GM12878 (cell line): Measurements from ENCODE around the gene FAM171A1.
"Not testable (repeated sequence)": the region's sequence is repeated elsewhere in the genome, so short reads cannot be mapped to it uniquely, and the experiment has no call there.

Experiments
- CHD1 ChIP-seq: IDR thresholded peaks from 2 replicates; pipeline ENCODE4 v1.6.1; 2012; ENCODE audit warnings: low read depth, low read length, improper control_type of control experiment
- EZH2 ChIP-seq: IDR thresholded peaks from 2 replicates; pipeline ENCODE4 v1.6.1; 2012; ENCODE audit warnings: low read depth, mild to moderate bottlenecking, control low read depth, inconsistent platforms, low read length, borderline replicate concordance; ENCODE audit not compliant: control insufficient read depth
- HDAC6 ChIP-seq: fragments of 200-600 bp; sonication (generic); IDR thresholded peaks from one replicate; pipeline ENCODE4 v1.8.0; 2017; ENCODE audit warnings: antibody characterized with exemption; ENCODE audit not compliant: unreplicated experiment
- RB1 ChIP-seq: fragments of 450-650 bp; formaldehyde crosslinking; IDR thresholded peaks from 2 replicates; pipeline ENCODE4 v1.6.1; 2017; ENCODE audit warnings: mild to moderate bottlenecking, borderline replicate concordance
- RCOR1 ChIP-seq: conservative IDR thresholded peaks from 2 replicates; pipeline ENCODE4 v1.6.1; 2012; ENCODE audit warnings: low read depth, low read length, improper control_type of control experiment
- SP1 ChIP-seq: IDR thresholded peaks from one replicate; pipeline ENCODE4 v1.6.1; 2011; ENCODE audit warnings: low read depth, low read length
- ZNF217 ChIP-seq: fragments of 450-650 bp; IDR thresholded peaks from 2 replicates; pipeline ENCODE4 v1.6.1; 2017; ENCODE audit warnings: antibody characterized with exemption, mild to moderate bottlenecking
- TF ChIP-seq, protein P1 (sequence below): IDR thresholded peaks from 2 replicates; pipeline ENCODE4 v1.6.1; 2012; ENCODE audit warnings: low read depth, low read length, improper control_type of control experiment

DNA sequence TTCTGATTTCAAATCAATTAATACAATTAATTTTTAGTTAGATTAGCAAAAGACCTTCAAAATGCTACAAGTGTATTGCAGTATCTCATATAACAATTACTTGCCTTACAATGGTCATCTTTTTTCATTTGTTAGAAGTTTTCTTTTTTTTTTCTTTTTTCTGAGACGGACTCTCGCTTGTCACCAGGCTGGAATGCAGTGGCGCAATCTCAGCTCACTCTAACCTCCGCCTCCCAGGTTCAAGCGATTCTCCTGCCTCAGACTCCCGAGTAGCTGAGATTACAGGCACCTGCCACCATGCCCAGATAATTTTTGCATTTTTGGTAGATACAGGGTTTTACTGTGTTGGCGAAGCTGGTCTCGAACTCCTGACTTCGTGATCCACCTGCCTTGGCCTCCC lies 95.0 kb downstream of the FAM171A1 start:
- not testable (repeated sequence) for TF ChIP-seq RB1, RCOR1, EZH2, SP1, ZNF217, HDAC6, CHD1
- TF ChIP-seq, protein P1, sequence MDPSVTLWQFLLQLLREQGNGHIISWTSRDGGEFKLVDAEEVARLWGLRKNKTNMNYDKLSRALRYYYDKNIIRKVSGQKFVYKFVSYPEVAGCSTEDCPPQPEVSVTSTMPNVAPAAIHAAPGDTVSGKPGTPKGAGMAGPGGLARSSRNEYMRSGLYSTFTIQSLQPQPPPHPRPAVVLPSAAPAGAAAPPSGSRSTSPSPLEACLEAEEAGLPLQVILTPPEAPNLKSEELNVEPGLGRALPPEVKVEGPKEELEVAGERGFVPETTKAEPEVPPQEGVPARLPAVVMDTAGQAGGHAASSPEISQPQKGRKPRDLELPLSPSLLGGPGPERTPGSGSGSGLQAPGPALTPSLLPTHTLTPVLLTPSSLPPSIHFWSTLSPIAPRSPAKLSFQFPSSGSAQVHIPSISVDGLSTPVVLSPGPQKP = not testable (repeated sequence)
